Ishikawa (cell line): Measurements from ENCODE around the gene NUP58.

Experiments used
- EP300 ChIP-seq: IDR thresholded peaks from 2 replicates; pipeline ENCODE4 v1.6.1; 2012; ENCODE audit warnings: borderline replicate concordance
- FOXM1 ChIP-seq: IDR thresholded peaks from 2 replicates; pipeline ENCODE4 v1.6.1; 2012; ENCODE audit warnings: low read depth, borderline replicate concordance
- REST ChIP-seq: IDR thresholded peaks from 2 replicates; pipeline ENCODE4 v1.6.1; 2012; ENCODE audit warnings: low read depth, mild to moderate bottlenecking
- TAF1 ChIP-seq: IDR thresholded peaks from 2 replicates; pipeline ENCODE4 v1.6.1; 2012; ENCODE audit warnings: low read depth, mild to moderate bottlenecking
- TCF12 ChIP-seq: IDR thresholded peaks from 2 replicates; pipeline ENCODE4 v1.6.1; 2012; ENCODE audit warnings: low read depth
- YY1 ChIP-seq: IDR thresholded peaks from 2 replicates; pipeline ENCODE4 v1.6.1; 2012; ENCODE audit warnings: low read depth
- ZBTB7A ChIP-seq: IDR thresholded peaks from 2 replicates; pipeline ENCODE4 v1.6.1; 2012; ENCODE audit warnings: low read depth

- TF ChIP-seq TAF1 = no peak
- TF ChIP-seq FOXM1 = no peak
- no peak for TF ChIP-seq EP300
- no peak for TF ChIP-seq YY1
- no peak for TF ChIP-seq REST
- TF ChIP-seq ZBTB7A = no peak
- TF ChIP-seq TCF12 = no peak
These were observed 79.4 kb downstream of the NUP58 start for GRCh38 chr13:25380741-25381324.
